ENCODE data around the gene MORN5.

DNA sequence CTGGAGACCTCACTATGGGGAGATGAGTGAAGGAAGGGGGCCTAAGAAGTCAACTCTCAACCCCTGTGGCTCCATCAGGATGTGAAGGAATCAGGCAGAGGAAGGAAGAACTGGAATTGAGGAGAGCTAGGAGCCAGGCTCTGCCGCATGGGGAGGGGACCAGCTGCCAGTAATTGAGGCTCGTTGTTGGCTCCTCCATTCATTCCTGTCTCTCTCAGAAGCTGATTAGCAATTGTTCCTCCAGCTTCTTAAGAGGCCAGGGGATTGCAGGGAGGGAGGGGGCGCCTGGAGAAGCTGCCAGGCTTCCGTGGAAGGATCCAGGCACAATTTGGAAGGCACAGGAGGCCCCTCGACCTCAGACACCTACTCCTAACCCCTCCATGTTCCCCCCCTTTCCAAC is 46.1 kb upstream of the MORN5 start:
- TF ChIP-seq POLR2A (IDR thresholded peaks at IDR 0.05) = no peak
- TF ChIP-seq, protein P1, sequence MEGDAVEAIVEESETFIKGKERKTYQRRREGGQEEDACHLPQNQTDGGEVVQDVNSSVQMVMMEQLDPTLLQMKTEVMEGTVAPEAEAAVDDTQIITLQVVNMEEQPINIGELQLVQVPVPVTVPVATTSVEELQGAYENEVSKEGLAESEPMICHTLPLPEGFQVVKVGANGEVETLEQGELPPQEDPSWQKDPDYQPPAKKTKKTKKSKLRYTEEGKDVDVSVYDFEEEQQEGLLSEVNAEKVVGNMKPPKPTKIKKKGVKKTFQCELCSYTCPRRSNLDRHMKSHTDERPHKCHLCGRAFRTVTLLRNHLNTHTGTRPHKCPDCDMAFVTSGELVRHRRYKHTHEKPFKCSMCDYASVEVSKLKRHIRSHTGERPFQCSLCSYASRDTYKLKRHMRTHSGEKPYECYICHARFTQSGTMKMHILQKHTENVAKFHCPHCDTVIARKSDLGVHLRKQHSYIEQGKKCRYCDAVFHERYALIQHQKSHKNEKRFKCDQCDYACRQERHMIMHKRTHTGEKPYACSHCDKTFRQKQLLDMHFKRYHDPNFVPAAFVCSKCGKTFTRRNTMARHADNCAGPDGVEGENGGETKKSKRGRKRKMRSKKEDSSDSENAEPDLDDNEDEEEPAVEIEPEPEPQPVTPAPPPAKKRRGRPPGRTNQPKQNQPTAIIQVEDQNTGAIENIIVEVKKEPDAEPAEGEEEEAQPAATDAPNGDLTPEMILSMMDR (IDR thresholded peaks at IDR 0.05) = no peak

Measured in testis (tissue), 2 donors.